GM18861 (cell line): Measurements from ENCODE around the gene GRIK3.

Experiments used
- ATAC-seq: cut with Tn5 transposase; IDR thresholded peaks from one replicate; pipeline ENCODE4 v1.9.1; 2021; ENCODE audit not compliant: unreplicated experiment

GRIK3 gene

GRCh38 chr1:36859926-36860325, 174.4 kb downstream of the GRIK3 start:
- no peak for ATAC-seq

GRCh38 chr1:36858981-36859380, 175.3 kb downstream of the GRIK3 start:
- ATAC-seq, result no peak

GRCh38 chr1:36858553-36858952, 175.8 kb downstream of the GRIK3 start:
- ATAC-seq, result no peak

- no peak for ATAC-seq
Observed at GRCh38 chr1:36857754-36858153, 176.6 kb downstream of the GRIK3 start.

- no peak for ATAC-seq
Observed at GRCh38 chr1:36855699-36856494, 178.4 kb downstream of the GRIK3 start.

GRCh38 chr1:36853638-36854037, 180.7 kb downstream of the GRIK3 start:
- no peak for ATAC-seq

GRCh38 chr1:36852586-36852985, 181.7 kb downstream of the GRIK3 start:
- no peak for ATAC-seq

- ATAC-seq, result no peak
Observed at GRCh38 chr1:36851595-36851994, 182.7 kb downstream of the GRIK3 start.

- no peak for ATAC-seq
Observed at GRCh38 chr1:36851087-36851486, 183.2 kb downstream of the GRIK3 start.

GRCh38 chr1:36849956-36850355, 184.4 kb downstream of the GRIK3 start:
- ATAC-seq, result no peak

GRCh38 chr1:36847761-36848160, 186.6 kb downstream of the GRIK3 start:
- no peak for ATAC-seq

GRCh38 chr1:36847186-36847585, 187.1 kb downstream of the GRIK3 start:
- ATAC-seq, result no peak

- ATAC-seq, result no peak
Observed at GRCh38 chr1:36846357-36846756, 188.0 kb downstream of the GRIK3 start.

GRCh38 chr1:36845802-36846201, 188.5 kb downstream of the GRIK3 start:
- no peak for ATAC-seq

GRCh38 chr1:36844917-36845316, 189.4 kb downstream of the GRIK3 start:
- no peak for ATAC-seq

GRCh38 chr1:36843906-36844610, 190.3 kb downstream of the GRIK3 start:
- ATAC-seq, result no peak

GRCh38 chr1:36843027-36843426, 191.3 kb downstream of the GRIK3 start:
- no peak for ATAC-seq

GRCh38 chr1:36842448-36842847, 191.9 kb downstream of the GRIK3 start:
- ATAC-seq, result no peak

- ATAC-seq, result no peak
Observed at GRCh38 chr1:36839485-36839884, 194.8 kb downstream of the GRIK3 start.

- ATAC-seq, result no peak
Observed at GRCh38 chr1:36838888-36839287, 195.4 kb downstream of the GRIK3 start.

- no peak for ATAC-seq
Observed at GRCh38 chr1:36836916-36837315, 197.4 kb downstream of the GRIK3 start.

GRCh38 chr1:36836196-36836883, 198.0 kb downstream of the GRIK3 start:
- ATAC-seq, result no peak
